Activated CD4-positive, alpha-beta T cell treated with anti-CD3 and anti-CD28 coated beads, Interleukin-2, amount 10 ng/mL, durations not matched to agents 24 days and 14 days (primary cell): ENCODE results near the gene TBRG1. TPM values are rescaled to one million over a fixed set of nuclear protein-coding genes. Genes with fewer than 3 reads are reported as not detected.

Experiments
- DNase-seq: peaks from one replicate; pipeline ENCODE4 v3.0.0; 2022
- H3K27ac Mint-ChIP-seq: one replicate; pipeline ENCODE4 v1.8.0; 2022; ENCODE audit warnings: mild to moderate bottlenecking, mixed read lengths
- H3K27me3 Mint-ChIP-seq: one replicate; pipeline ENCODE4 v1.8.0; 2022; ENCODE audit warnings: mixed read lengths
- H3K36me3 Mint-ChIP-seq: one replicate; pipeline ENCODE4 v1.8.0; 2022; ENCODE audit warnings: low read depth, mild to moderate bottlenecking, mixed read lengths
- H3K4me1 Mint-ChIP-seq: one replicate; pipeline ENCODE4 v1.8.0; 2021; ENCODE audit warnings: mixed read lengths
- H3K4me3 Mint-ChIP-seq: one replicate; pipeline ENCODE4 v1.8.0; 2022; ENCODE audit warnings: mild to moderate bottlenecking, moderate library complexity, mixed read lengths
- H3K9me3 Mint-ChIP-seq: one replicate; pipeline ENCODE4 v1.8.0; 2021; ENCODE audit warnings: mixed read lengths
- intact Hi-C: fragments of 100-400 bp; cut with micrococcal nuclease; formaldehyde crosslinking; loops from one replicate; pipeline ENCODE4 v1.15.1; 2023
- total RNA-seq: library from RNA; stranded (reverse); gene quantifications from 2 replicates; pipeline ENCODE4 v1.2.3, GENCODE V29; 2022

Gene TBRG1
- total RNA-seq, 1 donor from 2014 or later = 31.6 TPM

GRCh38 chr11:124658501-124658900, 35.8 kb downstream of the TBRG1 start:
- H3K9me3 Mint-ChIP-seq = no peaks in the 10 kb centered on the region
- intact Hi-C loops = no loop called here

GRCh38 chr11:124658986-124659385, 36.3 kb downstream of the TBRG1 start:
- Mint-ChIP-seq H3K4me1 (no peaks in the 10 kb centered on the region), H3K27me3 (peaks cover 1% of the 10 kb centered on the region), H3K36me3 (no peaks in the 10 kb centered on the region), H3K4me3 (no peak overlapping the region), H3K27ac (no peak overlapping the region), H3K9me3 (no peaks in the 10 kb centered on the region)
- intact Hi-C loops = no loop called here
- DNase-seq = no peak

More at GRCh38 chr11:124658501-124658900, 35.8 kb downstream of the TBRG1 start:
- no peaks in the 10 kb centered on the region for H3K36me3 Mint-ChIP-seq
- H3K4me1 Mint-ChIP-seq = no peaks in the 10 kb centered on the region
- DNase-seq = no peak
- no peak overlapping the region for H3K27ac Mint-ChIP-seq
- no peak overlapping the region for H3K4me3 Mint-ChIP-seq
- peaks cover 1% of the 10 kb centered on the region for H3K27me3 Mint-ChIP-seq

- no peak for DNase-seq
- intact Hi-C loops = no loop called here
- Mint-ChIP-seq H3K36me3 (peaks cover 1% of the 10 kb centered on the region), H3K4me3 (no peak overlapping the region), H3K27ac (no peak overlapping the region), H3K4me1 (no peaks in the 10 kb centered on the region), H3K9me3 (no peaks in the 10 kb centered on the region), H3K27me3 (peaks cover 1% of the 10 kb centered on the region)
Measured at GRCh38 chr11:124661553-124661952, 38.9 kb downstream of the TBRG1 start.

- Mint-ChIP-seq H3K9me3 (no peaks in the 10 kb centered on the region), H3K36me3 (peaks cover 1% of the 10 kb centered on the region), H3K27ac (no peak overlapping the region), H3K4me3 (no peak overlapping the region), H3K4me1 (no peaks in the 10 kb centered on the region), H3K27me3 (peaks cover 1% of the 10 kb centered on the region)
- no peak for DNase-seq
- intact Hi-C loops = no loop called here
Measured at GRCh38 chr11:124662106-124662505, 39.4 kb downstream of the TBRG1 start.

- Mint-ChIP-seq H3K4me3 (no peak overlapping the region), H3K27ac (no peak overlapping the region), H3K9me3 (no peaks in the 10 kb centered on the region), H3K36me3 (peaks cover 1% of the 10 kb centered on the region), H3K4me1 (no peaks in the 10 kb centered on the region), H3K27me3 (peaks cover 1% of the 10 kb centered on the region)
- intact Hi-C loops = no loop called here
- no peak for DNase-seq
Measured at GRCh38 chr11:124663861-124664260, 41.2 kb downstream of the TBRG1 start.

- H3K4me1 Mint-ChIP-seq = peaks cover 14% of the 10 kb centered on the region
- H3K27ac Mint-ChIP-seq = no peak overlapping the region
- DNase-seq = no peak
Measured at GRCh38 chr11:124667601-124668000, 44.9 kb downstream of the TBRG1 start.

GRCh38 chr11:124669193-124669592, 46.5 kb downstream of the TBRG1 start:
- Mint-ChIP-seq H3K9me3 (no peaks in the 10 kb centered on the region), H3K4me1 (peaks cover 22% of the 10 kb centered on the region), H3K4me3 (no peak overlapping the region), H3K27ac (no peak overlapping the region), H3K27me3 (no peaks in the 10 kb centered on the region), H3K36me3 (peaks cover 1% of the 10 kb centered on the region)
- peak; percentile 87 for DNase-seq
- intact Hi-C loops = loop anchor here (1.0 to 2.0 kb wide), 4 partner anchors 94 to 198 kb away; no protein-coding TSS in a partner anchor

More at GRCh38 chr11:124667601-124668000, 44.9 kb downstream of the TBRG1 start:
- intact Hi-C loops = no loop called here
- Mint-ChIP-seq H3K27me3 (no peaks in the 10 kb centered on the region), H3K9me3 (no peaks in the 10 kb centered on the region), H3K4me3 (no peak overlapping the region), H3K36me3 (peaks cover 1% of the 10 kb centered on the region)

- peak; percentile 77 for DNase-seq
- Mint-ChIP-seq H3K4me1 (peaks cover 29% of the 10 kb centered on the region), H3K9me3 (no peaks in the 10 kb centered on the region), H3K36me3 (no peaks in the 10 kb centered on the region), H3K27ac (no peak overlapping the region), H3K27me3 (no peaks in the 10 kb centered on the region), H3K4me3 (no peak overlapping the region)
- intact Hi-C loops = no loop called here
Measured at GRCh38 chr11:124670732-124671131, 48.1 kb downstream of the TBRG1 start.

GRCh38 chr11:124672536-124673215, 50.0 kb downstream of the TBRG1 start:
- peak overlapping the region; percentile 91 for H3K4me3 Mint-ChIP-seq
- no peak for DNase-seq
- H3K27ac Mint-ChIP-seq = peak overlapping the region; percentile 71
- no peaks in the 10 kb centered on the region for H3K27me3 Mint-ChIP-seq
- intact Hi-C loops = loop anchor here (1.0 to 2.0 kb wide), 8 partner anchors 50 to 438 kb away; partner anchors contain the start of genes CCDC15, MSANTD2, NRGN and TBRG1
- no peaks in the 10 kb centered on the region for H3K9me3 Mint-ChIP-seq
- H3K36me3 Mint-ChIP-seq = no peaks in the 10 kb centered on the region
- peaks cover 31% of the 10 kb centered on the region for H3K4me1 Mint-ChIP-seq

- peak; percentile 97 for DNase-seq
- intact Hi-C loops = loop anchor here (1.0 to 2.0 kb wide), 8 partner anchors 51 to 437 kb away; partner anchors contain the start of genes CCDC15, MSANTD2, NRGN and TBRG1
- H3K27me3 Mint-ChIP-seq = no peaks in the 10 kb centered on the region
- peak within 1 kb of the TSS; percentile 92 for H3K27ac Mint-ChIP-seq
- H3K36me3 Mint-ChIP-seq = no peaks in the 10 kb centered on the region
- peaks cover 31% of the 10 kb centered on the region for H3K4me1 Mint-ChIP-seq
- H3K9me3 Mint-ChIP-seq = no peaks in the 10 kb centered on the region
- peak within 1 kb of the TSS; percentile 91 for H3K4me3 Mint-ChIP-seq
Measured at GRCh38 chr11:124673333-124674167, 50.9 kb downstream of the TBRG1 start, which contains the start of the genes SIAE and SPA17. Gene SIAE, minus strand, starts transcription at chr11:124673739. Its CDS starts 31 bp downstream, at chr11:124673708. Gene SPA17, plus strand, starts transcription at chr11:124673904. Its CDS starts 1,361 bp downstream, at chr11:124675265.

GRCh38 chr11:124674168-124674517, 51.5 kb downstream of the TBRG1 start:
- peak overlapping the region; percentile 92 for H3K27ac Mint-ChIP-seq
- intact Hi-C loops = no loop called here
- no peaks in the 10 kb centered on the region for H3K36me3 Mint-ChIP-seq
- no peak for DNase-seq
- H3K9me3 Mint-ChIP-seq = no peaks in the 10 kb centered on the region
- H3K4me1 Mint-ChIP-seq = peaks cover 31% of the 10 kb centered on the region
- H3K4me3 Mint-ChIP-seq = peak overlapping the region; percentile 91
- no peaks in the 10 kb centered on the region for H3K27me3 Mint-ChIP-seq

- peak overlapping the region; percentile 91 for H3K4me3 Mint-ChIP-seq
- peak overlapping the region; percentile 92 for H3K27ac Mint-ChIP-seq
- DNase-seq = no peak
- intact Hi-C loops = no loop called here
- peaks cover under 1% of the 10 kb centered on the region for H3K27me3 Mint-ChIP-seq
- peaks cover 31% of the 10 kb centered on the region for H3K4me1 Mint-ChIP-seq
- H3K36me3 Mint-ChIP-seq = no peaks in the 10 kb centered on the region
- H3K9me3 Mint-ChIP-seq = no peaks in the 10 kb centered on the region
Measured at GRCh38 chr11:124674571-124674970, 51.9 kb downstream of the TBRG1 start.

GRCh38 chr11:124676386-124676785, 53.7 kb downstream of the TBRG1 start:
- no peak for DNase-seq
- intact Hi-C loops = no loop called here
- no peak overlapping the region for H3K27ac Mint-ChIP-seq
- peaks cover 24% of the 10 kb centered on the region for H3K4me1 Mint-ChIP-seq
- H3K36me3 Mint-ChIP-seq = no peaks in the 10 kb centered on the region
- H3K4me3 Mint-ChIP-seq = no peak overlapping the region
- H3K9me3 Mint-ChIP-seq = no peaks in the 10 kb centered on the region
- H3K27me3 Mint-ChIP-seq = peaks cover 2% of the 10 kb centered on the region

- Mint-ChIP-seq H3K4me3 (no peak overlapping the region), H3K4me1 (peaks cover 14% of the 10 kb centered on the region), H3K27ac (no peak overlapping the region), H3K9me3 (peaks cover 7% of the 10 kb centered on the region), H3K27me3 (peaks cover 2% of the 10 kb centered on the region), H3K36me3 (no peaks in the 10 kb centered on the region)
- intact Hi-C loops = no loop called here
- DNase-seq = no peak
Measured at GRCh38 chr11:124678416-124678815, 55.8 kb downstream of the TBRG1 start.
